ENCODE results near the gene MTFR1L. TPM values are rescaled to one million over a fixed set of nuclear protein-coding genes. Genes with fewer than 3 reads are reported as not detected.

MTFR1L gene
- polyA plus RNA-seq, 1 of the 3 experiments (the other 2 are of a cell fraction), result 53.6 TPM

- TF ChIP-seq ZBTB33 (IDR thresholded peaks at IDR 0.05; ENCODE audit: borderline replicate concordance, low read depth) (no peak), SIN3A (IDR thresholded peaks at IDR 0.05; ENCODE audit: borderline replicate concordance, low read depth, low read length) (no peak), SMC3 (IDR thresholded peaks at IDR 0.05; ENCODE audit: low read depth, low read length) (no peak), CTCF (IDR thresholded peaks at IDR 0.05) (no peak), RAD21 (IDR thresholded peaks at IDR 0.05; ENCODE audit: low read length) (no peak), NFIC (IDR thresholded peaks at IDR 0.05; ENCODE audit: borderline replicate concordance) (no peak)
- TF ChIP-seq, protein P1, sequence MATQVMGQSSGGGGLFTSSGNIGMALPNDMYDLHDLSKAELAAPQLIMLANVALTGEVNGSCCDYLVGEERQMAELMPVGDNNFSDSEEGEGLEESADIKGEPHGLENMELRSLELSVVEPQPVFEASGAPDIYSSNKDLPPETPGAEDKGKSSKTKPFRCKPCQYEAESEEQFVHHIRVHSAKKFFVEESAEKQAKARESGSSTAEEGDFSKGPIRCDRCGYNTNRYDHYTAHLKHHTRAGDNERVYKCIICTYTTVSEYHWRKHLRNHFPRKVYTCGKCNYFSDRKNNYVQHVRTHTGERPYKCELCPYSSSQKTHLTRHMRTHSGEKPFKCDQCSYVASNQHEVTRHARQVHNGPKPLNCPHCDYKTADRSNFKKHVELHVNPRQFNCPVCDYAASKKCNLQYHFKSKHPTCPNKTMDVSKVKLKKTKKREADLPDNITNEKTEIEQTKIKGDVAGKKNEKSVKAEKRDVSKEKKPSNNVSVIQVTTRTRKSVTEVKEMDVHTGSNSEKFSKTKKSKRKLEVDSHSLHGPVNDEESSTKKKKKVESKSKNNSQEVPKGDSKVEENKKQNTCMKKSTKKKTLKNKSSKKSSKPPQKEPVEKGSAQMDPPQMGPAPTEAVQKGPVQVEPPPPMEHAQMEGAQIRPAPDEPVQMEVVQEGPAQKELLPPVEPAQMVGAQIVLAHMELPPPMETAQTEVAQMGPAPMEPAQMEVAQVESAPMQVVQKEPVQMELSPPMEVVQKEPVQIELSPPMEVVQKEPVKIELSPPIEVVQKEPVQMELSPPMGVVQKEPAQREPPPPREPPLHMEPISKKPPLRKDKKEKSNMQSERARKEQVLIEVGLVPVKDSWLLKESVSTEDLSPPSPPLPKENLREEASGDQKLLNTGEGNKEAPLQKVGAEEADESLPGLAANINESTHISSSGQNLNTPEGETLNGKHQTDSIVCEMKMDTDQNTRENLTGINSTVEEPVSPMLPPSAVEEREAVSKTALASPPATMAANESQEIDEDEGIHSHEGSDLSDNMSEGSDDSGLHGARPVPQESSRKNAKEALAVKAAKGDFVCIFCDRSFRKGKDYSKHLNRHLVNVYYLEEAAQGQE (IDR thresholded peaks at IDR 0.05; ENCODE audit: low read depth, low read length), result no peak
- TF ChIP-seq, protein P2, sequence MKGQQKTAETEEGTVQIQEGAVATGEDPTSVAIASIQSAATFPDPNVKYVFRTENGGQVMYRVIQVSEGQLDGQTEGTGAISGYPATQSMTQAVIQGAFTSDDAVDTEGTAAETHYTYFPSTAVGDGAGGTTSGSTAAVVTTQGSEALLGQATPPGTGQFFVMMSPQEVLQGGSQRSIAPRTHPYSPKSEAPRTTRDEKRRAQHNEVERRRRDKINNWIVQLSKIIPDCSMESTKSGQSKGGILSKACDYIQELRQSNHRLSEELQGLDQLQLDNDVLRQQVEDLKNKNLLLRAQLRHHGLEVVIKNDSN (IDR thresholded peaks at IDR 0.05; ENCODE audit: borderline replicate concordance, low read depth), result no peak
Measured at GRCh38 chr1:25793585-25794170, 26.1 kb upstream of the MTFR1L start (continued).

DNA sequence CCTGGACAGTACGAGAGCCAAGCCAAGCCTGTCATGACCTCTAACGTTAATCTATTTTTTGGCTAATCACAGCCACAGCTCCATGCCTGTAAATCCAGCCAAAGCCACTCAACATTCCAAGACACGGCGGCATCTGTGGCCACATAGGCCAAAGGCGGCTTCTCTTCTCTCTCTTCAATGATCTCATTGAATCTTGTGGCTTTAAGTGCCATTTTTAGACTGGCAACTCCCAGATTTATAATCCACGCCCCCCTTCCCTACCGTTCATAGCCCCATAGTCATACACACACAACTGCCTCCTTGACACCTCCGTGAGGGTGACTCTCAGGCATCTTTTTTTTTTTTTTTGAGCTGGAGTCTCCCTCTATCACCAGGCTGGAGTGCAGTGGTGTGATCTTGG, 25.4 kb upstream of the MTFR1L start:
- H3K9me3 ChIP-seq, result no peaks in the 10 kb centered on the region
- TF ChIP-seq YY1 (IDR thresholded peaks at IDR 0.05; ENCODE audit: low read depth) (no peak), TAF1 (IDR thresholded peaks at IDR 0.05; ENCODE audit: borderline replicate concordance, low read depth, low read length) (no peak), SMC3 (IDR thresholded peaks at IDR 0.05; ENCODE audit: low read depth, low read length) (no peak), FOXM1 (IDR thresholded peaks at IDR 0.05; ENCODE audit: low read depth) (no peak)
- TF ChIP-seq, protein P3, sequence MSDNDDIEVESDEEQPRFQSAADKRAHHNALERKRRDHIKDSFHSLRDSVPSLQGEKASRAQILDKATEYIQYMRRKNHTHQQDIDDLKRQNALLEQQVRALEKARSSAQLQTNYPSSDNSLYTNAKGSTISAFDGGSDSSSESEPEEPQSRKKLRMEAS (IDR thresholded peaks at IDR 0.05; ENCODE audit: low read depth), result no peak
- ChIA-PET CTCF (interaction anchor here (0.7 to 2.3 kb wide), 4 partner anchors 7 to 186 kb away, joined by 3 to 7 read pairs (median 3); no protein-coding TSS in a partner anchor), POLR2A (interaction anchor here (0.6 kb wide), 1 partner anchor 9 kb away, joined by 4 read pairs; no protein-coding TSS in a partner anchor)
- H3K4me1 ChIP-seq (ENCODE audit: control insufficient read depth in 1 of 2, insufficient read depth in 2 of 2, low read depth in 1 of 2, low read length in 1 of 2), result peaks cover 0 to 16% of the 10 kb centered on the region in 2 experiments; a peak in 1 of 4 replicates
- WGBS (ENCODE audit: low lambda C conversion rate), result 73% methylated on average over 8 of the region's 8 CpGs
- no peaks in the 10 kb centered on the region for H3F3A ChIP-seq (replicated peaks; ENCODE audit: insufficient read depth)
- H3K27ac ChIP-seq (ENCODE audit: low read depth in 2 of 2, low read length in 1 of 2), result no peak overlapping the region
- H3K9ac ChIP-seq, result no peak overlapping the region
- no peaks in the 10 kb centered on the region for H3K79me2 ChIP-seq (ENCODE audit: insufficient read depth)
- no peak for DNase-seq
- no peak overlapping the region for H3K4me2 ChIP-seq
- H3K27me3 ChIP-seq (ENCODE audit: insufficient read depth), result peaks cover 5% of the 10 kb centered on the region; the same call in 1 of the 2 replicates
- H3K9me2 ChIP-seq, result no peaks in the 10 kb centered on the region
- H3K4me3 ChIP-seq (ENCODE audit: low read depth in 2 of 2, low read length in 1 of 2), result no peak overlapping the region
- H3K36me3 ChIP-seq (replicated peaks in 1 of 2; ENCODE audit: control insufficient read depth in 1 of 2, insufficient read depth in 2 of 2, low read length in 1 of 2), result no peaks in the 10 kb centered on the region
- no peaks in the 10 kb centered on the region for H4K20me1 ChIP-seq (ENCODE audit: insufficient read depth)
- H2AFZ ChIP-seq (ENCODE audit: low read depth), result no peak overlapping the region
